GM23338 (cell line): ENCODE measurements around the gene SERTAD1. TPM values are rescaled to one million over a fixed set of nuclear protein-coding genes. Genes with fewer than 3 reads are reported as not detected.
A peak's percentile ranks its signal among the peaks of the same experiment; 100 is the strongest.

Experiments
- ATAC-seq: fragments of 200-7000 bp; cut with Tn5 transposase; 3 replicates; pipeline ENCODE4 v1.9.1; 2020
- DNase-seq: peaks from one replicate; pipeline ENCODE4 v3.0.0-alpha.2; 2015; ENCODE audit warnings: low spot score
- H2AFZ ChIP-seq: fragments of 200-600 bp; sonication (generic); 2 replicates; pipeline ENCODE4 v1.8.0; 2016; ENCODE audit warnings: antibody characterized with exemption, mild to moderate bottlenecking, moderate library complexity
- H3F3A ChIP-seq: fragments of 200-600 bp; sonication (generic); replicated peaks from 2 replicates; pipeline ENCODE4 v1.8.0; 2017; ENCODE audit warnings: antibody characterized with exemption, mixed run types, low read depth
- H3K27ac ChIP-seq: fragments of 200-600 bp; sonication (generic); 2 replicates; pipeline ENCODE4 v1.6.1; 2016; ENCODE audit warnings: low read depth
- H3K27me3 ChIP-seq: fragments of 200-600 bp; sonication (generic); 2 replicates; pipeline ENCODE4 v1.8.0; 2016; ENCODE audit warnings: mild to moderate bottlenecking, mixed run types, moderate library complexity; ENCODE audit not compliant: insufficient read depth
- H3K36me3 ChIP-seq: fragments of 200-600 bp; sonication (generic); 2 replicates; pipeline ENCODE4 v1.8.0; 2016; ENCODE audit warnings: mild to moderate bottlenecking; ENCODE audit not compliant: insufficient read depth
- H3K4me1 ChIP-seq: fragments of 200-600 bp; sonication (generic); 2 replicates; pipeline ENCODE4 v1.8.0; 2016; ENCODE audit warnings: mild to moderate bottlenecking, moderate library complexity; ENCODE audit not compliant: insufficient read depth
- H3K4me2 ChIP-seq: fragments of 200-600 bp; sonication (generic); 2 replicates; pipeline ENCODE4 v1.7.1; 2017; ENCODE audit warnings: mixed run types
- H3K4me3 ChIP-seq: fragments of 200-600 bp; sonication (generic); 2 replicates; pipeline ENCODE4 v1.6.1; 2016; ENCODE audit warnings: mixed run types
- H3K79me2 ChIP-seq: fragments of 200-600 bp; sonication (generic); replicated peaks from 2 replicates; pipeline ENCODE4 v1.8.0; 2017; ENCODE audit warnings: mild to moderate bottlenecking; ENCODE audit not compliant: insufficient read depth
- H3K9me2 ChIP-seq: fragments of 200-600 bp; sonication (generic); 2 replicates; pipeline ENCODE4 v1.8.0; 2017; ENCODE audit not compliant: insufficient read depth
- H4K20me1 ChIP-seq: fragments of 200-600 bp; sonication (generic); replicated peaks from 2 replicates; pipeline ENCODE4 v1.8.0; 2017; ENCODE audit warnings: mild to moderate bottlenecking; ENCODE audit not compliant: insufficient read depth
- H3K27ac Mint-ChIP-seq: 2 replicates; pipeline ENCODE4 v1.8.0; 2020; ENCODE audit warnings: inconsistent platforms, mild to moderate bottlenecking, moderate library complexity, mixed read lengths
- H3K27me3 Mint-ChIP-seq: 3 replicates; pipeline ENCODE4 v1.8.0; 2022; ENCODE audit warnings: low read depth, mild to moderate bottlenecking, moderate library complexity, mixed read lengths, inconsistent platforms; ENCODE audit not compliant: insufficient read depth, poor library complexity
- H3K36me3 Mint-ChIP-seq: 3 replicates; pipeline ENCODE4 v1.8.0; 2021; ENCODE audit warnings: low read depth, mild to moderate bottlenecking, inconsistent platforms, moderate library complexity, mixed read lengths
- H3K4me1 Mint-ChIP-seq: 3 replicates; pipeline ENCODE4 v1.8.0; 2020; ENCODE audit warnings: mild to moderate bottlenecking, inconsistent platforms, mixed read lengths
- H3K4me3 Mint-ChIP-seq: 3 replicates; pipeline ENCODE4 v1.8.0; 2021; ENCODE audit warnings: moderate library complexity, mild to moderate bottlenecking, inconsistent platforms, mixed read lengths
- H3K9me3 Mint-ChIP-seq: 3 replicates; pipeline ENCODE4 v1.8.0; 2020; ENCODE audit warnings: moderate library complexity, mild to moderate bottlenecking, inconsistent platforms, mixed read lengths
- CREB1 ChIP-seq: fragments of 250-450 bp; sonication (Bioruptor Pico); IDR thresholded peaks from 2 replicates; pipeline ENCODE4 v1.5.0; 2020; ENCODE audit warnings: low read depth, mild to moderate bottlenecking, moderate library complexity
- CTCF ChIP-seq, 2 experiments: fragments of 200-600 bp in 1 of 2; sonication (generic) in 1 of 2; conservative IDR thresholded peaks; 2 replicates each; pipeline versions ENCODE4 v1.5.1 to v1.6.1; 2016 to 2017; ENCODE audit warnings: antibody characterized with exemption in 2 of 2, low read depth in 2 of 2, mild to moderate bottlenecking in 2 of 2, moderate library complexity in 1 of 2
- ETS1 ChIP-seq: IDR thresholded peaks from 2 replicates; pipeline ENCODE4 v1.6.1; 2016; ENCODE audit warnings: antibody characterized with exemption
- EZH2 ChIP-seq: fragments of 200-600 bp; sonication (generic); IDR thresholded peaks from one replicate; pipeline ENCODE4 v1.8.0; 2017; ENCODE audit warnings: antibody characterized with exemption, mild to moderate bottlenecking, low read depth; ENCODE audit not compliant: unreplicated experiment
- EZH2phosphoT487 ChIP-seq: fragments of 200-600 bp; sonication (generic); IDR thresholded peaks from one replicate; pipeline ENCODE4 v1.8.1; 2018; ENCODE audit warnings: antibody characterized with exemption; ENCODE audit not compliant: unreplicated experiment
- JUNB ChIP-seq: IDR thresholded peaks from one replicate; pipeline ENCODE4 v1.6.1; 2016; ENCODE audit warnings: antibody characterized with exemption; ENCODE audit not compliant: unreplicated experiment
- NANOG ChIP-seq: IDR thresholded peaks from 2 replicates; pipeline ENCODE4 v1.6.1; 2016; ENCODE audit warnings: antibody characterized with exemption, borderline replicate concordance
- POLR2AphosphoS5 ChIP-seq: IDR thresholded peaks from 2 replicates; pipeline ENCODE4 v1.6.1; 2016; ENCODE audit warnings: antibody characterized with exemption, low read depth
- REST ChIP-seq: IDR thresholded peaks from one replicate; pipeline ENCODE4 v1.6.1; 2018; ENCODE audit warnings: antibody characterized with exemption; ENCODE audit not compliant: unreplicated experiment
- STAT1 ChIP-seq: IDR thresholded peaks from one replicate; pipeline ENCODE4 v1.6.1; 2016; ENCODE audit warnings: antibody characterized with exemption; ENCODE audit not compliant: unreplicated experiment
- ZNF114 ChIP-seq: fragments of 250-450 bp; sonication (Bioruptor Pico); IDR thresholded peaks from 2 replicates; pipeline ENCODE4 v1.5.0; 2020; ENCODE audit warnings: mild to moderate bottlenecking, moderate library complexity
- ZNF331 ChIP-seq: fragments of 250-450 bp; sonication (Bioruptor Pico); IDR thresholded peaks from 2 replicates; pipeline ENCODE4 v1.5.0; 2020; ENCODE audit warnings: low read depth, mild to moderate bottlenecking, moderate library complexity
- ZNF462 ChIP-seq: fragments of 250-450 bp; sonication (Bioruptor Pico); IDR thresholded peaks from 2 replicates; pipeline ENCODE4 v1.5.0; 2020; ENCODE audit warnings: mild to moderate bottlenecking, moderate library complexity
- polyA plus RNA-seq: library from polyadenylated mRNA; unstranded; fragments of >200 nt; fragmentation: Nextera tagmentation; extraction: Ambion mirVana; gene quantifications from 2 replicates; pipeline ENCODE4 v1.2.1, GENCODE V29; 2016
- total RNA-seq: library from RNA; depleted of rRNA; stranded (reverse); fragments of >200 nt; shearing (Covaris generic); gene quantifications from 2 replicates; pipeline ENCODE4 v1.2.3, GENCODE V29; 2014

SERTAD1 gene
- total and polyA plus RNA-seq, 2 experiments from 2014 or later, result 4.6 to 9.1 TPM

- Histone ChIP-seq H3F3A (peaks cover 22% of the 10 kb centered on the region), H3K79me2 (peaks cover 26% of the 10 kb centered on the region), H3K4me2 (peak within 1 kb of the TSS; percentile 100), H3K4me1 (peaks cover 13% of the 10 kb centered on the region), H4K20me1 (peaks cover 8% of the 10 kb centered on the region; the same call in 1 of the 2 replicates), H3K4me3 (peak within 1 kb of the TSS; percentile 100), H3K9me2 (no peaks in the 10 kb centered on the region), H3K36me3 (peaks cover 16% of the 10 kb centered on the region; the same call in 1 of the 2 replicates), H2AFZ (peak within 1 kb of the TSS; percentile 96), H3K27ac (peak within 1 kb of the TSS; percentile 100), H3K27me3 (no peaks in the 10 kb centered on the region)
- Mint-ChIP-seq H3K4me3 (peak within 1 kb of the TSS; percentile 98), H3K4me1 (peaks cover 28% of the 10 kb centered on the region), H3K36me3 (peaks cover 31% of the 10 kb centered on the region), H3K27ac (peak within 1 kb of the TSS; percentile 99), H3K9me3 (peaks cover 3% of the 10 kb centered on the region; the same call in 2 of the 3 replicates), H3K27me3 (peaks cover 20% of the 10 kb centered on the region)
- peak; percentile 38; the same call in 1 of the 2 replicates for TF ChIP-seq ETS1
- no peak for TF ChIP-seq JUNB
- TF ChIP-seq ZNF331, result no peak
- TF ChIP-seq STAT1, result no peak
- TF ChIP-seq NANOG, result no peak
- TF ChIP-seq REST, result no peak
- no peak for TF ChIP-seq EZH2
- peak; percentile 91 for TF ChIP-seq CREB1 (CRISPR knock-in tag)
- peak; percentile 97 for TF ChIP-seq POLR2AphosphoS5
- no peak for TF ChIP-seq ZNF114 (CRISPR knock-in tag)
- TF ChIP-seq CTCF (conservative IDR thresholded peaks at IDR 0.05; ENCODE audit: low read depth in 2 of 2), result no peak
- TF ChIP-seq EZH2phosphoT487, result no peak
- TF ChIP-seq ZNF462 (CRISPR knock-in tag), result no peak
- DNase-seq (peak; percentile 99), ATAC-seq (peak; percentile 69)
Measured at GRCh38 chr19:40444000-40444824, 18.4 kb upstream of the SERTAD1 start, which contains the start of gene SERTAD3. Gene SERTAD3, minus strand, starts transcription at chr19:40444335. Its CDS starts 2,255 bp downstream, at chr19:40442080.
